Panc1 (cell line): ENCODE results near the gene HELZ2. TPM values are rescaled to one million over a fixed set of nuclear protein-coding genes. Genes with fewer than 3 reads are reported as not detected.

Experiments used
- ATAC-seq: fragments of 200-7000 bp; cut with Tn5 transposase; 2 replicates; pipeline ENCODE4 v1.9.1; 2020; ENCODE audit warnings: mild to moderate bottlenecking, moderate library complexity
- BruUV-seq: library from RNA; stranded (reverse); fragments of 400-500 nt; replicated peaks from 2 replicates; lab custom pipeline; 2021; lab: Mats Ljungman, UMichigan
- CTCF ChIA-PET: fragments of 300-600 bp; sonication (Branson Sonifier 250); formaldehyde crosslinking; loops from one replicate; lab custom pipeline; 2022; ENCODE audit warnings: antibody characterized with exemption; lab: Charles Lee
- POLR2A ChIA-PET: fragments of 300-600 bp; sonication (Branson Sonifier 250); formaldehyde crosslinking; loops from one replicate; lab custom pipeline; 2022; ENCODE audit warnings: antibody characterized with exemption; lab: Charles Lee
- DNase-seq: peaks from one replicate; pipeline ENCODE4 v3.0.0-alpha.2; 2010; ENCODE audit warnings: low read depth, low spot score
- H3K27ac ChIP-seq: 2 replicates; pipeline ENCODE4 v1.5.1; 2011; ENCODE audit warnings: mild to moderate bottlenecking, low read length, inconsistent platforms
- H3K27me3 ChIP-seq: fragments of 200-500 bp; sonication (Bioruptor generic); 2 replicates; pipeline ENCODE4 v1.6.0; 2014; ENCODE audit warnings: low read length, inconsistent platforms; ENCODE audit not compliant: control insufficient read depth, insufficient read depth
- H3K36me3 ChIP-seq: fragments of 200-500 bp; sonication (Bioruptor generic); 2 replicates; pipeline ENCODE4 v1.5.1; 2014; ENCODE audit warnings: inconsistent platforms, mild to moderate bottlenecking, low read length, moderate library complexity; ENCODE audit not compliant: control insufficient read depth, insufficient read depth
- H3K4me1 ChIP-seq: 2 replicates; pipeline ENCODE4 v1.5.1; 2011; ENCODE audit warnings: inconsistent platforms, mild to moderate bottlenecking, low read length, moderate library complexity; ENCODE audit not compliant: control insufficient read depth, insufficient read depth
- H3K4me3 ChIP-seq, 2 experiments: 2 replicates each; pipeline ENCODE4 v1.5.1; 2011 to 2012; ENCODE audit warnings: low read depth in 2 of 2, low read length in 2 of 2, mild to moderate bottlenecking in 2 of 2, inconsistent platforms in 1 of 2, moderate library complexity in 1 of 2
- H3K9me3 ChIP-seq: fragments of 200-500 bp; sonication (Bioruptor generic); 2 replicates; pipeline ENCODE4 v1.5.1; 2014; ENCODE audit warnings: low read depth, mild to moderate bottlenecking, inconsistent platforms, low read length, moderate library complexity; ENCODE audit not compliant: control insufficient read depth, insufficient read depth
- CTCF ChIP-seq: fragments of 450-650 bp; IDR thresholded peaks from 2 replicates; pipeline ENCODE4 v1.5.1; 2017; ENCODE audit warnings: mild to moderate bottlenecking
- POLR2AphosphoS5 ChIP-seq: IDR thresholded peaks from 2 replicates; pipeline ENCODE4 v1.6.1; 2012; ENCODE audit warnings: mild to moderate bottlenecking, low read depth, low read length, moderate library complexity
- REST ChIP-seq, 2 experiments: IDR thresholded peaks; 2 replicates each; pipeline ENCODE4 v1.6.1; 2011 to 2012; ENCODE audit warnings: low read depth in 2 of 2, control low read depth in 1 of 2, low read length in 1 of 2, mild to moderate bottlenecking in 1 of 2, moderate library complexity in 1 of 2; ENCODE audit not compliant: insufficient read depth in 1 of 2
- SIN3A ChIP-seq: IDR thresholded peaks from 2 replicates; pipeline ENCODE4 v1.6.1; 2012; ENCODE audit warnings: low read depth, mild to moderate bottlenecking, low read length, moderate library complexity, borderline replicate concordance; ENCODE audit not compliant: insufficient read depth
- TCF7L2 ChIP-seq: IDR thresholded peaks from 2 replicates; pipeline ENCODE4 v1.6.1; 2011; ENCODE audit warnings: mild to moderate bottlenecking, low read depth, low read length, inconsistent platforms
- in situ Hi-C: cut with HindIII; loops from 2 replicates; pipeline ENCODE4 v1.10.0; 2016; ENCODE audit warnings: low sequenced_read_pairs, low pct_unique_long_range_greater_than_20kb
- intact Hi-C: fragments of 100-400 bp; cut with micrococcal nuclease; formaldehyde crosslinking; loops from one replicate; pipeline ENCODE4 v1.10.0; 2022; ENCODE audit not compliant: unreplicated experiment
- total RNA-seq: library from RNA; stranded (reverse); gene quantifications from one replicate; pipeline ENCODE4 v1.2.1, GENCODE V29; 2021; ENCODE audit not compliant: unreplicated experiment

HELZ2 gene
- total RNA-seq, 1 experiment from 2014 or later, result 41.5 TPM

- peaks cover 17% of the 10 kb centered on the region for H3K4me1 ChIP-seq
- ChIA-PET POLR2A (no interaction called here), CTCF (no interaction called here)
- BruUV-seq, result no TSS peak
- DNase-seq, result no peak
- H3K9me3 ChIP-seq, result no peaks in the 10 kb centered on the region
- no peak for ATAC-seq
- in situ Hi-C loops (loop anchor here (10.0 kb wide), 1 partner anchor 61 kb away; no protein-coding TSS in a partner anchor), intact Hi-C loops (no loop called here)
- H3K36me3 ChIP-seq, result no peaks in the 10 kb centered on the region
- no peak overlapping the region for H3K4me3 ChIP-seq
- TF ChIP-seq REST (IDR thresholded peaks at IDR 0.05; ENCODE audit: insufficient read depth in 1 of 2, low read depth in 2 of 2, low read length in 1 of 2) (no peak), SIN3A (no peak), TCF7L2 (no peak), POLR2AphosphoS5 (no peak; the same call in 1 of the 2 replicates), CTCF (no peak)
- no peak overlapping the region for H3K27ac ChIP-seq
- no peaks in the 10 kb centered on the region for H3K27me3 ChIP-seq
These were observed 40.1 kb downstream of the HELZ2 start for GRCh38 chr20:63533871-63534393.

GRCh38 chr20:63533388-63533787 lies 40.7 kb downstream of the HELZ2 start:
- Histone ChIP-seq H3K27me3 (no peaks in the 10 kb centered on the region), H3K4me1 (peaks cover 17% of the 10 kb centered on the region), H3K27ac (no peak overlapping the region), H3K9me3 (no peaks in the 10 kb centered on the region), H3K4me3 (no peak overlapping the region), H3K36me3 (no peaks in the 10 kb centered on the region)
- no peak for TF ChIP-seq TCF7L2
- no peak for TF ChIP-seq REST (IDR thresholded peaks at IDR 0.05; ENCODE audit: insufficient read depth in 1 of 2, low read depth in 2 of 2, low read length in 1 of 2)
- TF ChIP-seq POLR2AphosphoS5, result no peak
- TF ChIP-seq CTCF, result no peak
- TF ChIP-seq SIN3A, result no peak
- ATAC-seq, result no peak
- intact Hi-C loops, result no loop called here
- no TSS peak for BruUV-seq
- no peak for DNase-seq
- CTCF ChIA-PET, result no interaction called here
- in situ Hi-C loops, result loop anchor here (10.0 kb wide), 1 partner anchor 61 kb away; no protein-coding TSS in a partner anchor
- POLR2A ChIA-PET, result interaction anchor here (0.7 kb wide), 1 partner anchor 122 kb away, joined by 4 read pairs; no protein-coding TSS in a partner anchor
